Spleen (tissue), 11 donors: ENCODE data around the gene LENEP. TPM values are rescaled to one million over a fixed set of nuclear protein-coding genes. Genes with fewer than 3 reads are reported as not detected.

Experiments
- DNase-seq: peaks from one replicate; pipeline ENCODE4 v3.0.0-alpha.2; 2020
- H3K27ac ChIP-seq, 8 donors: fragments of 200-600 bp; sonication (generic) in 7 of 8; 1 replicate in 4 of 8; 2 replicates in 4 of 8; pipeline versions ENCODE4 v1.5.0 to v1.8.0; 2016 to 2021; ENCODE audit warnings: inconsistent platforms in 4 of 8, mild to moderate bottlenecking in 4 of 8, moderate library complexity in 1 of 8
- H3K27me3 ChIP-seq, 7 donors: fragments of 200-600 bp; sonication (generic) in 6 of 7; replicated peaks in 1 of 7; 1 replicate in 4 of 7; 2 replicates in 3 of 7; pipeline versions ENCODE4 v1.5.0 to v1.8.0; 2016 to 2021; ENCODE audit warnings: inconsistent platforms in 3 of 7, mild to moderate bottlenecking in 1 of 7
- H3K36me3 ChIP-seq, 6 donors: fragments of 200-600 bp; sonication (generic) in 5 of 6; 1 replicate in 4 of 6; 2 replicates in 2 of 6; pipeline versions ENCODE4 v1.5.0 to v1.8.0; 2016 to 2021; ENCODE audit warnings: inconsistent platforms in 2 of 6
- H3K4me1 ChIP-seq, 6 donors: fragments of 200-600 bp; sonication (generic) in 5 of 6; 1 replicate in 3 of 6; 2 replicates in 3 of 6; pipeline versions ENCODE4 v1.5.0 to v1.8.0; 2016 to 2021; ENCODE audit warnings: inconsistent platforms in 3 of 6
- H3K4me3 ChIP-seq, 8 donors: fragments of 200-600 bp; sonication (generic) in 7 of 8; 1 replicate in 4 of 8; 2 replicates in 4 of 8; pipeline versions ENCODE4 v1.5.0 to v1.8.0; 2016 to 2021; ENCODE audit warnings: inconsistent platforms in 4 of 8, mild to moderate bottlenecking in 4 of 8, moderate library complexity in 2 of 8
- H3K9me3 ChIP-seq, 8 donors: fragments of 200-600 bp; sonication (generic) in 7 of 8; 1 replicate in 4 of 8; 2 replicates in 4 of 8; pipeline versions ENCODE4 v1.5.0 to v1.8.0; 2016 to 2021; ENCODE audit warnings: inconsistent platforms in 4 of 8
- POLR2A ChIP-seq, 3 donors: fragments of 450-650 bp; IDR thresholded peaks; one replicate each; pipeline ENCODE4 v1.5.1; 2017; ENCODE audit warnings: antibody characterized with exemption in 3 of 3, mild to moderate bottlenecking in 1 of 3
- POLR2AphosphoS5 ChIP-seq, 3 donors: sonication (generic); formaldehyde crosslinking; IDR thresholded peaks; one replicate each; pipeline ENCODE4 v1.5.1; 2017; ENCODE audit warnings: antibody characterized with exemption in 3 of 3
- WGBS, 5 donors: extraction: QIAGEN DNeasy Blood & Tissue Kit in 3 of 5; methylation state at CpG; one replicate each; pipeline versions ENCODE4 v1.1.5 to v1.1.7; 2013 to 2018; 5-methylcytosine and 5-hydroxymethylcytosine counted together
- intact Hi-C: fragments of 100-400 bp; cut with DNase I; formaldehyde crosslinking; loops from one replicate; pipeline ENCODE4 v1.15.0; 2023; ENCODE audit warnings: low total_unique reads
- microRNA-seq, 3 donors: library from miRNA; unstranded; fragments of <30 nt; microRNA quantifications; one replicate each; pipeline versions ENCODE4 to v1.1.0, GENCODE V29; 2019 to 2020
- polyA plus RNA-seq, 3 donors: library from polyadenylated mRNA; stranded (reverse); fragments of 200-250 nt; gene quantifications; one replicate each; pipeline ENCODE4 v1.2.1, GENCODE V29; 2013
- small RNA-seq, 4 donors: library from RNA; depleted of rRNA; stranded (forward); fragments of <200 nt; gene quantifications; one replicate each; pipeline ENCODE3, GENCODE V24; 2016
- total RNA-seq, 7 donors: library from RNA; depleted of rRNA in 3 of 7; stranded (reverse); fragments of >200 nt in 3 of 7; fragmentation: NEBNext Ultra II Directional in 4 of 7; extraction: Animal tissue kit (Norgen Biotek cat#: 25700) in 4 of 7; gene quantifications; one replicate each; pipeline versions ENCODE4 v1.1.0 to v1.2.1, GENCODE V29; 2016 to 2021
- donor health status: healthy with polysubstance abuse.
- donor health status: DM: no; HTN: no; CAD: no; lungs with moderate emphysema.
- donor health status: DM: no; HTN: no; CAD: no.
- donor health status: Bipolar disorder and iron deficiency.
- donor health status: healthy.
- donor health status: DM: no; HTN: no; CAD: no.
- donor health status: DM: yes; HTN: yes; CAD: no.

The LENEP gene
- total and polyA plus RNA-seq, 10 donors = 0.60 TPM; not detected in 9

- no peak for TF ChIP-seq POLR2A (IDR thresholded peaks at IDR 0.05)
- TF ChIP-seq POLR2AphosphoS5 (IDR thresholded peaks at IDR 0.05) = no peak
- no peaks in the 10 kb centered on the region for H3K9me3 ChIP-seq
- peaks cover 4 to 25% (median 14%) of the 10 kb centered on the region in 6 donors for H3K4me1 ChIP-seq
- intact Hi-C loops = no loop called here
- peak overlapping the region in 1 of 8 donors; percentile 9 for H3K27ac ChIP-seq
- DNase-seq = no peak
- WGBS, 5 donors = 73 to 83% (median 80%) methylated on average over 3 of the region's 3 CpGs
- no peaks in the 10 kb centered on the region for H3K27me3 ChIP-seq
- no peaks in the 10 kb centered on the region for H3K36me3 ChIP-seq
- H3K4me3 ChIP-seq = no peak overlapping the region
Observed at GRCh38 chr1:155043793-155044192, 50.4 kb downstream of the LENEP start.

Small RNA genes within 50 kb of the gene (microRNA-seq; reads per million reads assigned to microRNA genes)
- 0.57 to 1.1 (median 1.1) reads per million in 3 donors for gene MIR4258

Small RNA genes within 50 kb of the gene (small RNA-seq; reads per million reads assigned to genes)
- gene MIR4258 = 0 reads per million in 4 donors
- 0 reads per million in 4 donors for gene RF00017

Other genes with a start within 250 kb of the LENEP start
- gene KCNN3, start 123.3 kb upstream of the LENEP start, total RNA-seq = 10 to 100 TPM in 3 of 7 donors, 1 to 10 TPM in 4; 3.8 to 15.1 (median 10.0) TPM
- under 1 TPM; 0.13 to 0.54 (median 0.53) TPM for gene KCNN3, start 123.3 kb upstream of the LENEP start, polyA plus RNA-seq
- gene PMVK, start 56.9 kb upstream of the LENEP start, total RNA-seq = 10 to 100 TPM; 12.4 to 50.6 (median 33.8) TPM
- 10 to 100 TPM; 30.3 to 68.8 (median 42.2) TPM for gene PMVK, start 56.9 kb upstream of the LENEP start, polyA plus RNA-seq
- gene PBXIP1, start 37.5 kb upstream of the LENEP start, total RNA-seq = 100 to 1,000 TPM in 3 of 7 donors, 10 to 100 TPM in 4; 70.2 to 125 (median 95.0) TPM
- gene PBXIP1, start 37.5 kb upstream of the LENEP start, polyA plus RNA-seq = 10 to 100 TPM; 55.5 to 75.7 (median 62.2) TPM
- gene PYGO2, start 31.8 kb upstream of the LENEP start, total RNA-seq = 10 to 100 TPM; 28.4 to 36.6 (median 35.5) TPM
- 10 to 100 TPM; 19.8 to 35.7 (median 19.9) TPM for gene PYGO2, start 31.8 kb upstream of the LENEP start, polyA plus RNA-seq
- 100 to 1,000 TPM in 4 of 7 donors, 10 to 100 TPM in 3; 63.4 to 133 (median 108) TPM for gene SHC1, start 22.8 kb upstream of the LENEP start, total RNA-seq
- gene SHC1, start 22.8 kb upstream of the LENEP start, polyA plus RNA-seq = 10 to 100 TPM; 36.8 to 49.8 (median 48.6) TPM
- 10 to 100 TPM; 15.7 to 42.5 (median 27.2) TPM for gene CKS1B, start 18.9 kb upstream of the LENEP start, total RNA-seq
- 10 to 100 TPM; 17.0 to 51.5 (median 43.2) TPM for gene CKS1B, start 18.9 kb upstream of the LENEP start, polyA plus RNA-seq
- gene FLAD1, start 10.2 kb upstream of the LENEP start, total RNA-seq = 10 to 100 TPM; 27.1 to 35.8 (median 30.3) TPM
- gene FLAD1, start 10.2 kb upstream of the LENEP start, polyA plus RNA-seq = 10 to 100 TPM; 31.9 to 43.4 (median 40.1) TPM
- 10 to 100 TPM; 44.0 to 88.9 (median 68.8) TPM for gene ZBTB7B, start 9.2 kb downstream of the LENEP start, total RNA-seq
- gene ZBTB7B, start 9.2 kb downstream of the LENEP start, polyA plus RNA-seq = 10 to 100 TPM; 11.1 to 38.6 (median 13.4) TPM
- 1 to 10 TPM in 2 of 7 donors, under 1 TPM in 4, not detected in 1; 0.54 to 4.1 (median 0.71) TPM for gene DCST2, start 40.2 kb downstream of the LENEP start, total RNA-seq
- gene DCST2, start 40.2 kb downstream of the LENEP start, polyA plus RNA-seq = 1 to 10 TPM; 1.0 to 2.1 (median 1.7) TPM
- gene DCST1, start 40.2 kb downstream of the LENEP start, total RNA-seq = not detected
- not detected for gene DCST1, start 40.2 kb downstream of the LENEP start, polyA plus RNA-seq
- 100 to 1,000 TPM in 2 of 7 donors, 10 to 100 TPM in 5; 70.8 to 205 (median 84.6) TPM for gene ADAM15, start 57.7 kb downstream of the LENEP start, total RNA-seq
- gene ADAM15, start 57.7 kb downstream of the LENEP start, polyA plus RNA-seq = 100 to 1,000 TPM in 2 of 3 donors, 10 to 100 TPM in 1; 76.4 to 313 (median 286) TPM
- gene EFNA4, start 70.2 kb downstream of the LENEP start, total RNA-seq = 1 to 10 TPM; 4.6 to 7.7 (median 6.0) TPM
- gene EFNA4, start 70.2 kb downstream of the LENEP start, polyA plus RNA-seq = 1 to 10 TPM; 7.3 to 9.5 (median 8.7) TPM
- gene EFNA3, start 85.3 kb downstream of the LENEP start, total RNA-seq = 1 to 10 TPM in 6 of 7 donors, not detected in 1; 1.6 to 4.3 (median 2.4) TPM
- 1 to 10 TPM; 1.4 to 2.0 (median 1.7) TPM for gene EFNA3, start 85.3 kb downstream of the LENEP start, polyA plus RNA-seq
- gene EFNA1, start 134.3 kb downstream of the LENEP start, total RNA-seq = 10 to 100 TPM in 5 of 7 donors, 1 to 10 TPM in 2; 8.0 to 19.4 (median 10.3) TPM
- gene EFNA1, start 134.3 kb downstream of the LENEP start, polyA plus RNA-seq = 1 to 10 TPM; 3.7 to 8.0 (median 7.8) TPM
- 10 to 100 TPM; 28.4 to 41.4 (median 38.2) TPM for gene SLC50A1, start 142.3 kb downstream of the LENEP start, total RNA-seq
- gene SLC50A1, start 142.3 kb downstream of the LENEP start, polyA plus RNA-seq = 10 to 100 TPM; 60.1 to 73.8 (median 72.5) TPM
- gene DPM3, start 146.9 kb downstream of the LENEP start, total RNA-seq = 10 to 100 TPM; 25.0 to 62.4 (median 49.9) TPM
- 100 to 1,000 TPM; 205 to 262 (median 229) TPM for gene DPM3, start 146.9 kb downstream of the LENEP start, polyA plus RNA-seq
- gene KRTCAP2, start 179.7 kb downstream of the LENEP start, total RNA-seq = 100 to 1,000 TPM; 113 to 154 (median 136) TPM
- 100 to 1,000 TPM; 193 to 203 (median 200) TPM for gene KRTCAP2, start 179.7 kb downstream of the LENEP start, polyA plus RNA-seq
- gene TRIM46, start 180.3 kb downstream of the LENEP start, total RNA-seq = 1 to 10 TPM in 6 of 7 donors, under 1 TPM in 1; 0.83 to 3.6 (median 1.6) TPM
- under 1 TPM; 0.35 to 0.77 (median 0.46) TPM for gene TRIM46, start 180.3 kb downstream of the LENEP start, polyA plus RNA-seq
- gene THBS3, start 214.3 kb downstream of the LENEP start, total RNA-seq = 10 to 100 TPM; 14.3 to 22.6 (median 20.5) TPM
- 10 to 100 TPM; 10.2 to 31.2 (median 27.7) TPM for gene THBS3, start 214.3 kb downstream of the LENEP start, polyA plus RNA-seq
- gene MTX1, start 215.1 kb downstream of the LENEP start, total RNA-seq = 10 to 100 TPM; 28.2 to 40.9 (median 33.2) TPM
- 10 to 100 TPM; 43.7 to 48.4 (median 44.5) TPM for gene MTX1, start 215.1 kb downstream of the LENEP start, polyA plus RNA-seq